AG08395 (cell line): ENCODE measurements around the gene GPR68.
A peak's percentile ranks its signal among the peaks of the same experiment; 100 is the strongest.
"Not testable (repeated sequence)": the region's sequence is repeated elsewhere in the genome, so short reads cannot be mapped to it uniquely, and the experiment has no call there.

Source experiments
- DNase-seq: peaks from one replicate; pipeline ENCODE4 v3.0.0; 2012; ENCODE audit warnings: mixed read lengths, low spot score

Gene GPR68

DNA sequence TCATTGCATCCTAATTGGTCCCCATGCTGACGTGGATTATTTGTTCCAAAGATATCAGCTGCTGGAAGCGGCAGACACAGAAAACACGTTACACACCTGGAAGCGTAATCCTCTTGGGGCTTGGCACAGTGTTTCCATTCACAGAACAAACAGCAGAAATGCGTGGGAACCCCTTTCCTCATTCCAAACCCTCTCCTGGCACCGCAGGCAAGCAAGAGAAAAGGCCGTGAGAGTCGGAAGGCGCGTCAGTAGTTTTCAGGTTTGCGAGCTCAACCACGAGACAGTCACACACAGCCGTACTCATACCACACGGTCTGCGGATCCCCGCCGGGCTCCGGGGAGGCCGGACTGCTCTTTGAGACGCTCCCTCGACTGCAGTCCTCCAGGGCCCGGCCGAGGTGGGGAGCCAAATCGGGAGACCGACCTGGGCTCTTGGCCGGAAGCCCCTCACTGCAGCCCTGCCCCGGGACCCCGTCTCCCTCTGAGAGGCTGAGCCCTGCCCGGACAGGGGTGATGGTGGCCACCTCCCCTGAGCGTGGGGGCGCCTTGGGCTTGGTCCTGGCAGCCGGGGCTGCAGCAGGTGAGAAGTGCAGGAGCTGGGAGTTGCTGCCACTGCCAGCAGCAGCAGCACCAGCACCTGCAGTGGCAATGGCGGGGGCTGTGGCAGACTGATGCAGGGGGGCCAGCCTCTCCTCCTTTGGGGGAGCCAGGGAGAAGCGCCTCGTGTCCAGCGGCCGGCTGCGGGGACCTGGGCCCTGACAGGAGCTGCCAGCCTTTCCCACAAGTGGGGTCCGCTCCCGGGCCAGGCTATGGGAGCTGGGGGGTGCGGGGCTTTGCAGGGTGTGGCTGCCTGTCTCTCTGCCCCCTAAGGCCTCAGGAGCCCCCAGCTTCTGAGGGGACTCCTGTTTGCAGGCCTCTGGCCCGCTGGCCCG, 28.1 kb upstream of the GPR68 start:
- no peak for DNase-seq

DNA sequence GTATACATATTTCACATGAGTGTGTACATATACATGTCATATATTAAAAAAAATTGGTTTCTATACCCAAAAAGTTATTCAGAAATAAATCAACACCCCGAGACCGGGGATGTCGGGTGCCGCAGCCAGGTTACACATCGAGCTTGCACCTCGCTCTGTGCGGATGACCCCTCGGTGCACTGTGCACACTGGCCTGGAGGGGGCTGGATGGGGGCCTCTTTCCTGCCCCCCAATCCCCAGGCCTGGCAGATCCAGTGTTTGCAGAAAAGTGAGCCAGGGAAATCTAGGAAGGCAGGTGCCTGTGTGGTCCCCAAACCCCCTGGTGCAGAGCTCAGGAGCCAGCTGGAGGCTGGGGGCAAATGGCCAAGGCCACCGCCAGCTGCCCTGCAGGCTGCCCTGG, 27.1 kb upstream of the GPR68 start:
- DNase-seq, result no peak

DNA sequence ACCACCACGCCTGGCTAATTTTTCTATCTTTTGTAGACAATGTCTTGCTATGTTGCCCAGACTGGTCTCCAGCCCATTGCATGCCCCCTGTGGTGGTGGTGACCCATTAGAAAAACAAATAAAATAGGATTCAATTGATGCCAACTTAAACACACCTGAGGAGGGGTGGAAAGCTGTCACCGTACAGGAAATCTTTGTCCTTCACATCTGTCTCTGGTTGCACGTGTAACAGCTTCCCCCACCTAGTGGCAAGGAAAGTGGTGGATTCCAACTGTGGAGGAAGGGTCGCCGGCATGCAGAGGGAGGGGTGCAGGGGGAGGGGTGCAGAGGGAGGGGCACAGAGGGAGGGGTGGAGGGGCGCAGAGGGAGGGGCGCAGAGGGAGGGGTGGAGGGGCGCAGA, 26.1 kb upstream of the GPR68 start:
- DNase-seq, result no peak

DNA sequence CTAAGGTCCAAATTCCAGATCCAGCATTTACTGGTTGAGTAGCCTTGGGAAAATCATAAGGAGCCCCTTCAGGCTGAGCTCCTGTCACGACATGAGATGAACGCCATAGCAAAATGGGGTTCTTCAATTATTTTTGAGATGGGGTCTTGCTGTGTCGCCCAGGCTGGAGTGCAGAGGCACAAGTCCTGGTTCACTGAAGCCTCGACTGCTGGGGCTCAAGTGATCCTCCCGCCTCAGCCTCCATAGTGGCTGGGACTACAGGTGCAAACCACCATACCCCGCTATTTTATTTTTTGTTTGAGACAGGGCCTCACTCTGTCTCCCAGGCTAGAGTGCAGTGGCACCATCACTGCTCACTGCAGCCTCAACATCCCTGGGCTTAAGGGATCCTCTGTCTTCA, 25.7 kb upstream of the GPR68 start:
- DNase-seq, result no peak

DNA sequence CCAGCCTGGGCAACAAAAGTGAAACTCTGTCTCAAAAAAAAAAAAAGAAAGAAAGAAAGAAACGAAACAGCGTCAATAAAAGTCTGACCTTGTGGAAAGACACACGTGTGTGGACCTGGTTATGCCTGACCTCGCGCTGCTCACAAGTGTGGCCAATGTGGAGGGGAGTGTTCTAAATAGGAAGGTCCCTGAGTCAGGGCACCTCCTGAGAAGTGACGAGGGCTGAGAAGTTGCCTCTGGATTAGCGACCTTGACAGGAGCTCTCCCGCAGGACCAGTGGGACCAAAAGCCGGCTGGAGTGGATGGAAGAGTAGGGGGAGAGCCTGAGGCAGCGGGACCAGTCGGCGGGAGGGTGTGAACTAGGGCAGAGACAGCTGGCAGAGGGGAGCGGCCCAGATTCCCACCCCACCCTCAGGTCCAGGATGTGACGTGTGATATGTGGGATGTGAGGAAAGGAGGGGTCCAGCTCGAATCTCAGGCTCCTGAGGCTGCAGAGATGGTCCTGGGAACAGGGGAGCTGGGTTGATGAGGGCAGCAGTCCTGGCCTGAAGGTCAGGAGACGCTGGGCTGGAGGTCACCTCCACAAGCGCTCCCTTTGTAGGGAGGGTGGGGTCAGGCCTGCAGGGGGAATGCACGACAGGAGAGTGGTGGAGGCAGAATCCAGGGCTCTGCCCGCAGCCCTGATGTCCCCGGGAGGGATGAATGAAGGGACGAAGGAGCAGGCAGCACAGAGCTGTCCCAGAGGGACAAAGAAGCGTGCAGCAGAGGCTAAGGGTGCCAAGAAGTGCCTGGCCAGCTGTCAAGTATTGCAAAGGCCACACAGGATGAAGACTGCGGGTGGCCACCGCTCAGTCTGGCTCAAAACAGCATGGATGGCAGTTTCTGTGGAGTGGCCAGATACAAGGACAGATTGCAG, 24.8 kb upstream of the GPR68 start:
- DNase-seq, result peak; percentile 55

DNA sequence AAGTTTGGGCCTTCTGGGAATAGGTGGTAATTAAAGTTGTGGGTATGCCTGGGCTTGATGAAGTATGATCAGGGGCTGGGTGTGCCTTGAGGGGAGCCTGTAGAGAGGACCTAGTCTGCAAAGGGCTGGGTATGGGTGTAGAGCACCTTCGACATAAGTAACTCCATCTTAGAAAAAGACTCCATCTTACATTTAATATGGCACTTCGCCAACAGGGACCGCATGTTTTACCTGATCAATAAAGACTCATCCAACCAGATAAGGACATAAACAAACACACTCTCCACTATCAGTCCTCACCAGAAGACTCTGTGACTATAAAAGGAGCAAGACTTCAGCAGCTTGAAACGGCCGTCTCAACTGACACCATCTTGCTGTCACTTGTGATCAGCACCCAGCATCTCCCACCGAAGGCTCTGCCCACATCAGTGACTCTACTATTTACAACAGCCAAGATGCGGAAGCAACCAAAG, 23.5 kb upstream of the GPR68 start:
- no peak for DNase-seq

DNA sequence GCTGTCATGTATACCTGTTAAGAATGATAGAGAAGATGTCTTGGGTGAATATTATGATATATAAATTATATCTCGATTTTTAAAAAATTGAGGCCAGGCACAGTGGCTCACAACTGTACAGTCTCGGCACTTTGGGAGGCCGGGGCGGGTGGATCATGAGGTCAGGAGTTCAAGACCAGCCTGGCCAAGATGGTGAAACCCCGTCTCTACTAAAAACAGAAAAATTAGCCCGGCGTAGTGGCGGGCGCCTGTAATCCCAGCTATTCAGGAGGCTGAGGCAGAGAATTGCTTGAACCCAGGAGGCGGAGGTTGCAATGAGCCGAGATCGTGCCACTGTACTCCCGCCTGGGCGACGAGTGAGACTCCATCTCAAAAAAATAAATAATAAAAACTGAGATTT, 21.8 kb upstream of the GPR68 start:
- not testable (repeated sequence) for DNase-seq

DNA sequence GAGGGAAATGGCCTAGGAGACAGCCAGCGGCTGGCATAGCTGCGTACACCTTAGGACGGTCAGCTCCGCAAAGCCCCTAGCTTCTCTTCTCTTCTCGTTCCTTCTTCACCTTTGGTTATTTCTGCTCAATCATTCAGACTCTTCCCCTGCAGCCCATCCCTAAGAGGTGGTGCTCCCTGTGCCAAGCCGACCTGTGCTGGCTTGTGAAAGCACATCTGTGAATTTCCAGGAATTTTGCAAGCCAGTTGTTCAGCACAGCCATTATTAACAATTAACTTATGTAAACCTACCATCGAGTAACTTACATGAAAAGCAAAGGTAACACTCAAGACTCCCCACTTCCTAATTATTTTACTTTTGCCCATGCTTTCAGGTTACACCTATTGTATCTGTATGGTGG, 20.9 kb upstream of the GPR68 start:
- no peak for DNase-seq

DNA sequence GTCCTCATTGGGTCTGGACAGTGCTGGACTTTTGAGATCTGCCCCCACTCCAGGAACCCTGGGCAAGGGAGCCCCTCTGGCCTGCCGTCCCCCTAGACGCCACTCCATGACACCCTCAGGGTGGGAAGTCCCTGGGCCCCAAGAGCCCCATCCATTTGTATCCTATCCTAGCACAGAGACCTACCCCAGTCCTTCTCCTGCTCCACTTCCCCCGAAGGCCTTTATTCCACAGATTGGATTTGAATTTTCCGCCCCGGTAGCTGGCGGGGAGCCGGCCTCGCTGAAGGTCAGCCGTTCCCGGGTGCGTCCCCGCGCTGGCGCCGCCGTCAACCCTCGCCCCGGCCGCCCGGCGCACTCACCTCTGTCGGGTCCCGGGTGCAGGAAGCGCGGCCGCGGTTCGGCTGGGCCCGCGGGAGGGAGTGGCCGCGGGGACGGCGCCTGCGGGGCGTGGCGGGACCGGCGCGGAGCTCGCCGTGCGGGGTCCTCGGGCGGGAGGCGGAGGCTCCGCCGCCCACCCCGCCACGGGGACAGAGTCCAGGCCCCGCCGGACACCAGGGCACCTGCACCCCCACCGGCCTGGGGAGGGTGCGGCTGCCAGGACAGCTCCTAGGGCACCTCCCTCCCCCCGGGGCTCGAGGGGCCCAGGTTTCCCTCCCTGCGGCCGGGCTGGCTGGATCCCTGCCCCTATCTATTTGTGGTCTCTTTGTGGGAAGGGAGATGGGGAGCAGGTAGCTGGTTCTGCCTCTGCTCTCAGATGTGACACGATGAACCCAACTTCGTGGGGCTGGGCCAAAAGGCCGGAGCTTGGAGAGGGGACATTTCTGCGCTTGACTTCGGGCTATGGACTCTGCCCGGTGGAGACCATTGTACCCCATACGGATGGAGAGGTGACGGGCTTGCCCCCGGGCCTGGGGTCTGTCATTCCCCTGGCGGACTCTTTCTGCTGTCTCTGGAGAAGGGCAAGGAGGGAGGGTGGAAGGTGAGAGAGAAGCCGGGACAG, 19.9 kb upstream of the GPR68 start:
- DNase-seq, result peak; percentile 25

DNA sequence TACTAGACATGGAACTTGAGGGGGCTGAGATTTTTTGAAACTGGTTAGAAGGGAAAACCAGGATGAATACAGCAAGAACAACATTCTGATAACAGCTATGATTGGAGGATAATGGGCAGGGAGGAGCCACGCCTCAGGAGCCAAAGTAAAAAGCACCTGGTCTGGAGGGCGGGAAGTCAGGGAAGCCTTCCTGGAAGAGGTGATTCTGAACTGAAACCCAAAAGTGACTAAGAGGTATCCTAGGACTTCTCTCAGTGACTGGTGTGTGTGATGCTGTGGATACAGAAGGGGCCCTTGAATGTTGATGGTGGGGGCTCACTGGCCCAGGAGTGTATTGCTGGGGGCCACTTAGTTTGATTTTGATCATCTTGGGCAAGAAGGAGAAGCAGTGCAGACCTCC, 18.8 kb upstream of the GPR68 start:
- DNase-seq, result no peak

DNA sequence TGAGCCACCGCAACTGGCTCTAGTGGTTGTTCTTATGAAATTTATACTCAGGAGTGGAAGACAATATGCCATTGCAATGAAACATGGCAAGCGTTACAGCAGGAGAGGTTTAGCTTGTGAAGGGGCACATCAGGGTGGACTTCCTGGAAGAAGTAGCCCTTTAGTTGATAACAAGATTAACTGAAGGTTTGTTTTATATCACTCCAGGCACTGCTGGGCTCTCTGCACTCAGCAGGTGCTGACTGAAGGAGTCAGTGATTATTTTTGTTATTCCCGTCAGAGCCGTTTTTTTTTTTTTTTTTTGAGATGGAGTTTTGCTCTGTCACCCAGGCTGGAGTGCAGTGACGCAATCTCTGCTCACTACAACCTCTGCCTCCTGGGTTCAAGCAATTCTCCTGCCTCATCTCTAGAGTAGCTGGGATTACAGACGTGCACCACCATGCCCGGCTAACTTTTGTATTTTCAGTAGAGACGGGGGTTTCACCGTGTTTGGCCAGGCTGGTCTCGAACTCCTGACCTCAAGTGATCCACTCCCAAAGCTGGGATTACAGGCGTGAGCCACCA, 17.6 kb upstream of the GPR68 start:
- no peak for DNase-seq

DNA sequence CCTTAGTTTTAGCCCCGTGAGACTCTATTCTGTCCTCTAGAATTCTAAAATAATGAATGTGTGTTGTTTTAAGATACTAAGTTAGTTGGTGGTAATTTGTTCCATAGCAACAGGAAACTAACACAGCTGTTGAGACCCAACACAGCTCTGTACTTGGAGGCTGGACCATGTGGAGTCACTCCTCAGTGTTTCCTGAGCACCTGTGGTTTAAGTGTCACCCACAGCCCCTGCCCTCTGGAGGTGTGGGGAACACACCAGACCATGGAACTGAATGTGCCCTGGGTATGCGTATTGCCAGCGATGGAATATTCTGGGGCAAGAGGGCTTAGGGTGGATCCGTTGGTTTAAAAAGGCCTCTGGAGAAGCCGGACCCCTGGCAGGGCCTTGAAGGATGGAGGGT, 16.6 kb upstream of the GPR68 start:
- no peak for DNase-seq

DNA sequence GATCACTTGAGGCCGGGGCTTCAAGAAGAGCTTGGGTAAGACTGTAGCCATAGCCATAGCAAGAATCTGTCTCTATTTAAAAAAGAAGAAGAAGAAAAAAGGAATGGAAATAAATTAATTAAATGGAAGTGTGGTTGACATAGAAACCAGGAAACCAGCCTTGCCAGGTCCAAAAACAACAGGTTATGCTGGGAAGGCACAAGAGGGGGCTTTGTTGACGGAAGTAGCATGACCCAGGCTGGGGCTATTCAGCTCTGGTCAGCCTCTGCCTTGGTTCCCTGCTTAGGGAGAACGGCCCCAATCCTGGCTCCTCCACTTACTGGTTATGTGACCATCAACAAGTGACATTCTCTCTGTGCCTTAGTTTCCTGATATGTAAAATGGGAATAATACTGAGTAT, 14.4 kb upstream of the GPR68 start:
- no peak for DNase-seq

DNA sequence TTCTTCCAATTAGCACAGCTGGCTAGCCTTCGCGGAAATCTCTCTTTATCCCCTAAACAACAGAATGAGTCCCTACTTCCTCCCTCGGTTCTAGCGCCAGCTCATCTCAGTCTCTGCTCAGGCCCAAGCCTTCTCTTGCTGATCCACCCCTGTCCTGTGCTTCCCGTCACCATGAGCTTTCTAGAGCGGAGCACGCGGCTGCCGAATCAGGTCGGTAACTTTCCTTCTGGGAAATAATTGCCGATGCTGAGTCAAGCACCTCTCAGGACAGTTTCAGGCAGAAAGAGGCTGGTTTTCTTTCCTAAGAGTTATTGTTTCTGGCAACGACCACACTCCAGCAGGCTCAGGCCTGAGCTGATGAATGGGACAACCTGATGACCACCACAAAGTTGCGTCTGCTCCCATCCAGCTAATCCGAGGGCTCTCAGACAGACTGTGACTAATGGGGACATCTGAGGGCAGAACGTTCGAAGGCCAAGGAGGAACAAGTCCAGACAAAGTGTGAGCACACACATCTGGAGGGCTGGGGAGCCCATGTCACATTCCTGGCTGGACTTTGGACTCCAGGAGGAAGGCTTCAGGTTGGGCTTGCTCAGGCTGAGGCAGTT, 13.6 kb upstream of the GPR68 start:
- DNase-seq, result peak; percentile 78

DNA sequence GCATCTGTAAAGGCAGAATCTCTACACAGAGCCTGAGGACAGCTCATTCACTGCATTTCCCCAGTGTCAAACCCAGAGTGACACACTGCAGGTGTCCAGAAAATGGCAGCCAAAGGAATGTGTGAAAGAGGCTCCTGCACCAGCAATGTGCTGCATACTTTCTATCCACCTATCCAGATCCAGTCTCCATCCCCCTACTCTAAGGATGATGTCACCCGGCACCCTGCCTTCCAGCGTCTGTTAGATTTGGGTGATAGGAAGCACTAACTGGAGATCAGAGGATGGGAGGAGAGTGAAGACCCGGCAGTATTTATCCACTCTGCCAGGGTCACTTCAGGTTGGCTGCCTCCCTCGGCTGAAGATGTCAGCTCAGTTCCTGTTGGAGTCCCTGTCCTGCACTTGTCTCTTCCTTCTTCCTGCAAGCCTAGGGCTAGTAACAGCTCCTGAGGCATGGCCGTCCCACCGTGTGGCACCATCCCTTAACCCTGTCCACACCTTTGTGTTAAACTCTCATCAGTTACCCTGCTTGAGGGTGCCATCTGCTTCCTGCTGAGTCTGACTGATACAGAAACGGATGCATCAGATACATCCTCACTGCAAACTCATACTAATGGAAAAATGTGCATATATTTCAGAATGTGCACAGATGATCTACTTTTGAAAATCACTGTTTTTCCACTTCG, 13.0 kb upstream of the GPR68 start:
- DNase-seq, result no peak

DNA sequence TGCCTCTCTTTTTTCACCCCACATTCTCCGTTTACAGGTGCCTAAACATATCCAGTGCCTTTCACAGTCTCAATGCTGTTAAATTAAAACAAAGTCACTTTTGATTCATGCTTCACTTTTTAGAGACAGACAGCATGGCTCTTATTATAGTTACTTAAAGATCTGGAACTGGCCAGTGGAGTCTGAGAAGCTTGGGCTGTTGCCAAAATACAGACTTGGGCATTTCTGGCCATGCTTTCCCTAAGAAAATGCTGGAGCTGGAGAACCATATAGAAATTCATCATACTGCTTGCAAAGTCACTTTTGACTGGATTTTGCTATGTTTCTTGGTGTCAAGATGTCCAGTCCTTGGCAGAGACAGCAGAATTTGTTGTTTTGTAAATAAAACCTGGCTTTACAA, 12.2 kb upstream of the GPR68 start:
- no peak for DNase-seq

DNA sequence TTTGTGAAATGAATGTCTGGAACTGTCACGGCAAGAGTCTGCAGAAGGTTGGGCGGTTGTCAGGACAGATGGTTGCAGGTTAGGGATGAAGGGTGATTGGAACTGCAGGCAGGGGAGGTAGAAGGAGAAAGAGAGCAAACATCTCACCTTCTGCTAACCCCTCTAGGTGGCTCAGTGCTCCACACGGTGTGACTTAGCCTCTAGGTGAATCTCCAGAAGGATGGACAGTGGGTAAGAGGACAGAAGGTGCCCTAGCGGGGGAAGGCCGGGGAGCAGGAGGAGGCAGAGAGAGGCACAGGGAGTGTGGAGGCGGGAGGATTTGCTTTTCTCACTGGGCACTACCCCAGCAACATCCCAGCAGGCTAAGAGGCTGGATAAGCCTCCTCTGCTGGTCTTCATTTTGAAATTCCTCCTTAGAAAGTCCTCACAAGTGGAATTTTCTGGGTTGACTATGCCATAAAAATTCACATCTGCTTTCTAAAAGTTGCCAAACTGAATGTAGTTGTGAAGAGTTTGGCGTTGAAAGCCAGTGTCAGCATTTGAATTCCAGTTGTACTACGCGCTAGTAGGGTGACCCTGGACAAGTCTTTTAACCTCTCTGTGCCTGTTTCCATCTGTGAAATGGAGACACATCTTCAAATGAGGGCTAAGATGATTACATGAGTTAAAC, 10.7 kb upstream of the GPR68 start:
- DNase-seq, result peak; percentile 14

DNA sequence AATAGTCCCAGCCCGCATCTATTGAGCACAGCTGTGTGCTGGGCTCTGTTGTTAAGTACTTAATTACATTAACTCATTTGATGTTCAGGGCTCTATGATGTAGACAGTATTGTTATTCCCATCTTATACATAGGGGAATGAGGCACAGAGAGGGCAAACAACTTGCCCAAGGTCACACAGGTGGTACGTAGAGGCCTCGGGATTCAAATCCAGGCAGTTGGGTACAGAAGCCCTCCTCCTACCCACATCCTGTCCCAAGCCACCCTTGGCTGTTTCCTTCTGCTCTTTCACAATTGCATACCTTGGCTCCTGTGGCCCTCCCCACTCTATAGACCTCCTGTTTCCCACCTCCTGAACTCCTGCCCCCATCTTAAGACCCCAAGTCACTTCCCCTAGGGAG, 10.0 kb upstream of the GPR68 start:
- DNase-seq, result no peak

DNA sequence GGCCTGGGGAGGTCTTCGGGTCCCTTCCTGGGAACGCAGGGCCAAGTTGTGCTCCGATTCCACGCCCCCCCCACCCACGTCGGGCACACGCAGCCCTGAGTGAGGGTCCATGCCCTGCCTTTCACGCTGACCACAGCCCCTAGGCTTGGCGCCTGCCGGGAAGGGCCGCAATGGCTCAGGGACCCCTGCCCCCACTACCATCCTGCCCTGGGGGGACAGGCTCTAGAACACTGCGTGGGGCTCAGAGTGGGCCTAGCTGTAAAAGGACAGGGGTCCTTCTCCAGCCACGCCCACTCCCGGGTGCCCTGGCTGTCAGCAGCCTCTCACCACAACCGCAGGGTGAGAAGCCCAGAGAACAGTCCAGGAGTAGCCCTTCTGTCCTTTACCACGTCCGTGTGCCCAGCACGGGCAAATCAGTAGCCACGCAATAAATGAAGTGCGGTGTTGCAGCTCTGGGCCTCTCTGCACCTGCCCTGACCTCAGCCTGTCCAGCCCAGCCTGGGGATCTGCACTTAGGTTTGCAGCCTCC, 9.4 kb upstream of the GPR68 start:
- no peak for DNase-seq
